Thyroid gland (tissue), 4 donors: ENCODE results near the gene TSHZ2. TPM values are rescaled to one million over a fixed set of nuclear protein-coding genes. Genes with fewer than 3 reads are reported as not detected.

Experiments
- DNase-seq, 2 donors: peaks; one replicate each; pipeline ENCODE4 v3.0.0-alpha.2; 2019
- H3K27ac ChIP-seq, 3 donors: fragments of 200-600 bp; sonication (generic); 1 replicate in 2 of 3; 2 replicates in 1 of 3; pipeline ENCODE4 v1.5.1; 2016 to 2019; ENCODE audit warnings: mild to moderate bottlenecking in 1 of 3, moderate library complexity in 1 of 3
- H3K27me3 ChIP-seq: fragments of 200-600 bp; sonication (generic); one replicate; pipeline ENCODE4 v1.5.1; 2019
- H3K36me3 ChIP-seq, 2 donors: fragments of 200-600 bp; sonication (generic); one replicate each; pipeline ENCODE4 v1.5.1; 2016 to 2019
- H3K4me1 ChIP-seq, 2 donors: fragments of 200-600 bp; sonication (generic); one replicate each; pipeline ENCODE4 v1.5.1; 2017 to 2019
- H3K4me3 ChIP-seq, 3 donors: fragments of 200-600 bp; sonication (generic); replicated peaks in 1 of 3; 1 replicate in 2 of 3; 2 replicates in 1 of 3; pipeline ENCODE4 v1.5.1; 2016; ENCODE audit warnings: mild to moderate bottlenecking in 1 of 3
- H3K9me3 ChIP-seq: fragments of 200-600 bp; sonication (generic); one replicate; pipeline ENCODE4 v1.5.1; 2017
- CTCF ChIP-seq, 6 experiments: fragments of 200-600 bp in 3 of 6; fragments of 450-650 bp in 3 of 6; sonication (generic) in 3 of 6; IDR thresholded peaks; one replicate each; pipeline ENCODE4 v1.5.1; 2016 to 2019; ENCODE audit warnings: antibody characterized with exemption in 6 of 6, mild to moderate bottlenecking in 2 of 6, inconsistent platforms in 1 of 6, moderate library complexity in 1 of 6
- POLR2A ChIP-seq, 2 donors: fragments of 450-650 bp; IDR thresholded peaks; one replicate each; pipeline ENCODE4 v1.6.1; 2017; ENCODE audit warnings: antibody characterized with exemption in 2 of 2, mild to moderate bottlenecking in 2 of 2, moderate library complexity in 1 of 2
- WGBS, 2 donors: methylation state at CpG; one replicate each; pipeline ENCODE4 v1.1.5; 2017; 5-methylcytosine and 5-hydroxymethylcytosine counted together
- intact Hi-C: fragments of 100-400 bp; cut with DNase I; formaldehyde crosslinking; loops from one replicate; pipeline ENCODE4 v1.15.1; 2023
- total RNA-seq, 4 donors: library from RNA; depleted of rRNA; stranded (reverse); fragments of >200 nt; gene quantifications; one replicate each; pipeline ENCODE4 v1.2.3, GENCODE V29; 2016

Gene TSHZ2
- total RNA-seq, 4 donors from 2014 or later: 11.0 to 27.9 (median 14.0) TPM

GRCh38 chr20:53444401-53445149, 472.4 kb downstream of the TSHZ2 start:
- H3K4me3 ChIP-seq: no peak overlapping the region
- peaks cover 10 to 12% of the 10 kb centered on the region in 2 donors for H3K4me1 ChIP-seq
- TF ChIP-seq POLR2A (IDR thresholded peaks at IDR 0.05): no peak
- no peak for TF ChIP-seq CTCF (IDR thresholded peaks at IDR 0.05)
- no peaks in the 10 kb centered on the region for H3K27me3 ChIP-seq
- H3K27ac ChIP-seq: peak overlapping the region in 1 of 3 donors; percentile 39
- H3K36me3 ChIP-seq: no peaks in the 10 kb centered on the region
- WGBS, 2 donors: 28 to 45% methylated on average over 7 to 9 of the region's 9 CpGs
- intact Hi-C loops: no loop called here
- no peaks in the 10 kb centered on the region for H3K9me3 ChIP-seq
- DNase-seq: peak in 1 of 2 donors; percentile 13

GRCh38 chr20:53445321-53445731, 473.2 kb downstream of the TSHZ2 start:
- no peak for DNase-seq
- Histone ChIP-seq H3K27ac (no peak overlapping the region), H3K27me3 (no peaks in the 10 kb centered on the region), H3K9me3 (no peaks in the 10 kb centered on the region), H3K4me1 (peaks cover 10 to 12% of the 10 kb centered on the region in 2 donors), H3K4me3 (no peak overlapping the region), H3K36me3 (no peaks in the 10 kb centered on the region)
- no peak for TF ChIP-seq POLR2A (IDR thresholded peaks at IDR 0.05)
- TF ChIP-seq CTCF (IDR thresholded peaks at IDR 0.05): no peak
- 67 to 84% methylated on average over 6 of the region's 6 CpGs for WGBS, 2 donors
- intact Hi-C loops: no loop called here

- Histone ChIP-seq H3K4me3 (no peak overlapping the region), H3K36me3 (no peaks in the 10 kb centered on the region), H3K27me3 (no peaks in the 10 kb centered on the region), H3K4me1 (peaks cover 10 to 12% of the 10 kb centered on the region in 2 donors), H3K27ac (no peak overlapping the region), H3K9me3 (no peaks in the 10 kb centered on the region)
- DNase-seq: no peak
- intact Hi-C loops: no loop called here
- WGBS, 2 donors: 88 to 93% methylated on average over 7 of the region's 7 CpGs
- no peak for TF ChIP-seq POLR2A (IDR thresholded peaks at IDR 0.05)
- no peak for TF ChIP-seq CTCF (IDR thresholded peaks at IDR 0.05)
These were observed 473.8 kb downstream of the TSHZ2 start for GRCh38 chr20:53445932-53446331.

- Histone ChIP-seq H3K27ac (no peak overlapping the region), H3K4me3 (no peak overlapping the region), H3K4me1 (peaks cover 10 to 12% of the 10 kb centered on the region in 2 donors), H3K9me3 (no peaks in the 10 kb centered on the region), H3K36me3 (no peaks in the 10 kb centered on the region), H3K27me3 (no peaks in the 10 kb centered on the region)
- TF ChIP-seq POLR2A (IDR thresholded peaks at IDR 0.05): no peak
- no peak for TF ChIP-seq CTCF (IDR thresholded peaks at IDR 0.05)
- intact Hi-C loops: no loop called here
- DNase-seq: no peak
- 76 to 80% methylated on average over 3 of the region's 3 CpGs for WGBS, 2 donors
These were observed 475.2 kb downstream of the TSHZ2 start for GRCh38 chr20:53447316-53447715.

- no peak for DNase-seq
- 83 to 93% methylated on average over 1 of the region's 1 CpG for WGBS, 2 donors
- Histone ChIP-seq H3K4me1 (peaks cover 10 to 12% of the 10 kb centered on the region in 2 donors), H3K36me3 (no peaks in the 10 kb centered on the region), H3K27me3 (no peaks in the 10 kb centered on the region), H3K27ac (no peak overlapping the region), H3K4me3 (no peak overlapping the region), H3K9me3 (no peaks in the 10 kb centered on the region)
- intact Hi-C loops: no loop called here
- TF ChIP-seq POLR2A (IDR thresholded peaks at IDR 0.05) (no peak), CTCF (IDR thresholded peaks at IDR 0.05) (no peak)
These were observed 476.3 kb downstream of the TSHZ2 start for GRCh38 chr20:53448426-53448825.
